IPS DF 19.7 (cell line): ENCODE measurements around the gene SPTBN1.

Source experiments
- DNase-seq: peaks from one replicate; pipeline ENCODE4 v3.0.0-alpha.2; 2013; ENCODE audit warnings: low read depth, low spot score

SPTBN1 gene

GRCh38 chr2:54455563-54456361 lies at the start of gene SPTBN1:
Gene SPTBN1 (plus strand): TSS chr2:54456327. CDS start chr2:54526419, 70,092 bp downstream.
- no peak for DNase-seq

GRCh38 chr2:54407693-54408092 lies 48.4 kb upstream of the SPTBN1 start:
- no peak for DNase-seq

- DNase-seq, result no peak
Measured at GRCh38 chr2:54408288-54408687, 47.8 kb upstream of the SPTBN1 start.

- no peak for DNase-seq
Measured at GRCh38 chr2:54409752-54410151, 46.4 kb upstream of the SPTBN1 start.

GRCh38 chr2:54411801-54412354 lies 44.2 kb upstream of the SPTBN1 start:
- DNase-seq, result no peak

- DNase-seq, result no peak
Measured at GRCh38 chr2:54416166-54416813, 39.8 kb upstream of the SPTBN1 start.

GRCh38 chr2:54416938-54417337 lies 39.2 kb upstream of the SPTBN1 start:
- DNase-seq, result no peak

- DNase-seq, result no peak
Measured at GRCh38 chr2:54417577-54417976, 38.5 kb upstream of the SPTBN1 start.

GRCh38 chr2:54419388-54419787 lies 36.7 kb upstream of the SPTBN1 start:
- DNase-seq, result no peak

- DNase-seq, result no peak
Measured at GRCh38 chr2:54419855-54420523, 36.1 kb upstream of the SPTBN1 start.

GRCh38 chr2:54420524-54421172 lies 35.5 kb upstream of the SPTBN1 start:
- no peak for DNase-seq

- DNase-seq, result no peak
Measured at GRCh38 chr2:54422072-54422581, 34.0 kb upstream of the SPTBN1 start.

- no peak for DNase-seq
Measured at GRCh38 chr2:54423213-54423612, 32.9 kb upstream of the SPTBN1 start.

- no peak for DNase-seq
Measured at GRCh38 chr2:54424555-54425163, 31.5 kb upstream of the SPTBN1 start.

- DNase-seq, result no peak
Measured at GRCh38 chr2:54428108-54428831, 27.9 kb upstream of the SPTBN1 start.

- no peak for DNase-seq
Measured at GRCh38 chr2:54429054-54429453, 27.1 kb upstream of the SPTBN1 start.

GRCh38 chr2:54429811-54430551 lies 26.1 kb upstream of the SPTBN1 start:
- no peak for DNase-seq

- no peak for DNase-seq
Measured at GRCh38 chr2:54430649-54431048, 25.5 kb upstream of the SPTBN1 start.

- no peak for DNase-seq
Measured at GRCh38 chr2:54432251-54433015, 23.7 kb upstream of the SPTBN1 start.
